Lower leg skin (tissue), 4 donors: Measurements from ENCODE around the gene KDELR1. TPM values are rescaled to one million over a fixed set of nuclear protein-coding genes. Genes with fewer than 3 reads are reported as not detected.
A peak's percentile ranks its signal among the peaks of the same experiment; 100 is the strongest.

ENCODE experiments used
- DNase-seq, 2 donors: peaks; one replicate each; pipeline ENCODE4 v3.0.0-alpha.2; 2019; ENCODE audit warnings: low spot score in 2 of 2
- H3K4me3 ChIP-seq: fragments of 200-600 bp; sonication (generic); 2 replicates; pipeline ENCODE4 v1.5.1; 2017; ENCODE audit warnings: mild to moderate bottlenecking, low read depth; ENCODE audit not compliant: poor library complexity, severe bottlenecking
- CTCF ChIP-seq, 3 donors: fragments of 450-650 bp; IDR thresholded peaks; one replicate each; pipeline ENCODE4 v1.5.1; 2016; ENCODE audit warnings: antibody characterized with exemption in 3 of 3, mild to moderate bottlenecking in 3 of 3, moderate library complexity in 2 of 3
- POLR2A ChIP-seq, 2 donors: fragments of 450-650 bp; IDR thresholded peaks; one replicate each; pipeline ENCODE4 v1.6.1; 2016 to 2017; ENCODE audit warnings: antibody characterized with exemption in 2 of 2, mild to moderate bottlenecking in 1 of 2, moderate library complexity in 1 of 2
- WGBS, 2 donors: methylation state at CpG; one replicate each; pipeline ENCODE4 v1.1.5; 2018; 5-methylcytosine and 5-hydroxymethylcytosine counted together
- intact Hi-C: fragments of 100-400 bp; cut with DNase I; formaldehyde crosslinking; loops from one replicate; pipeline ENCODE4 v1.15.0; 2023; ENCODE audit warnings: low total_unique reads
- total RNA-seq, 4 donors: library from RNA; depleted of rRNA; stranded (reverse); fragments of >200 nt; gene quantifications; one replicate each; pipeline ENCODE4 v1.1.0, GENCODE V29; 2016

The KDELR1 gene
- total RNA-seq, 4 donors from 2014 or later = 71.3 to 99.6 (median 80.3) TPM

GRCh38 chr19:48338253-48338755 is 53.0 kb downstream of the KDELR1 start:
- no peak for DNase-seq
- 92 to 94% methylated on average over 13 to 14 of the region's 14 CpGs for WGBS, 2 donors
- TF ChIP-seq CTCF (IDR thresholded peaks at IDR 0.05) (no peak), POLR2A (IDR thresholded peaks at IDR 0.05) (no peak)
- intact Hi-C loops = no loop called here
- H3K4me3 ChIP-seq = no peak overlapping the region

GRCh38 chr19:48333467-48334384 is 57.6 kb downstream of the KDELR1 start:
- DNase-seq = peak; percentile 87 to 98
- peak overlapping the region; percentile 20 for H3K4me3 ChIP-seq
- intact Hi-C loops = loop anchor here (2.0 kb wide), 1 partner anchor 65 kb away; no protein-coding TSS in a partner anchor
- no peak for TF ChIP-seq POLR2A (IDR thresholded peaks at IDR 0.05)
- TF ChIP-seq CTCF (IDR thresholded peaks at IDR 0.05) = no peak
- WGBS, 2 donors = 6 to 8% methylated on average over 26 to 41 of the region's 54 CpGs

DNA sequence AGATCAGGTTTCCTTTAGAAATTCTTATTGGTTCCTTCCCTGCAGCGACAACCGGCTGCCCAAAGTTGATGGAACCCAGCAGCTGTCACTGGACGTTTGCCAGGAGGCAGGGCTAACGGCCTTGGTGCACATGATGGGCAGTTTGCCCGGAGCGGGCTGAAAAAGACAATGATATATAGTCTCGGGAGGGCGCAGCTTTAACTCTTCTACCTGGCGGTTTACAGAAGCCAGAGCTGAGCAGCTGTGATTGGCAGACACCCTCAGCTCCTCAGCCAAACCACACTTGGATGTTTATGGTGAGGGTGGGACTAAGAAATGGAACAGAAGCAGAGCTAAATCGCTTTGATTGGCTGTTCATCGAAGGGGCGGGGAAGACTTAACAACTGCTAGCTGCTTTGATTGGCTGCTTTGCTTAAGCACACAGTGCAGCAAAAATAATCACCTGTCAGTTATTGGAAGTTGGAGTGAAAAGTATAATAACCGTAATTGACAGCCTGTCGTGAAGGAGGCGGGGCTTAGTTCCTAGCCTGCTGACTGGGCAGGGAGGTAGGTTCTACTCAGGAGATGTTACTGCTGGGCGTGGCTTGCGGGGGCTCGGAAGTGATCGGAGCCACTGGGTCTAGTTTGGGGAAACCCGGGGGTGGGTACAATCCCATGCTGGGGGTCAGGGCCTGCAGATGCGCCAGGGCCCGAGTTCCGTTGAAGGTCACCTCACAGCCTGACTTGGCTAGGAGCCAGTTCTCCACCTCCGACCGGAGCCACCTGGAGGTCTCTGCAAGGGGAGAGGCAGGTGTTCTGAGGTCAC is 58.5 kb downstream of the KDELR1 start:
- peak overlapping the region; percentile 20 for H3K4me3 ChIP-seq
- 0 to 1% methylated on average over 25 of the region's 25 CpGs for WGBS, 2 donors
- DNase-seq = peak; percentile 94 to 98
- intact Hi-C loops = no loop called here
- TF ChIP-seq CTCF (IDR thresholded peaks at IDR 0.05) = no peak
- no peak for TF ChIP-seq POLR2A (IDR thresholded peaks at IDR 0.05)

Other genes starting within 250 kb of the KDELR1 start
- 10 to 100 TPM; 20.8 to 44.2 (median 32.9) TPM for gene LIG1, start 221.2 kb downstream of the KDELR1 start, total RNA-seq
- 1 to 10 TPM; 5.5 to 9.9 (median 6.9) TPM for gene ZSWIM9, start 220.9 kb downstream of the KDELR1 start, total RNA-seq
- gene CARD8, start 135.6 kb downstream of the KDELR1 start, total RNA-seq = 10 to 100 TPM in 3 of 4 donors, 1 to 10 TPM in 1; 9.3 to 14.1 (median 11.1) TPM
- under 1 TPM in 3 of 4 donors, not detected in 1; 0.15 to 0.81 (median 0.62) TPM for gene ZNF114, start 121.5 kb downstream of the KDELR1 start, total RNA-seq
- gene EMP3, start 66.0 kb downstream of the KDELR1 start, total RNA-seq = 10 to 100 TPM; 11.5 to 29.3 (median 14.7) TPM
- 10 to 100 TPM in 1 of 4 donors, 1 to 10 TPM in 3; 6.7 to 21.0 (median 8.7) TPM for gene TMEM143, start 27.6 kb downstream of the KDELR1 start, total RNA-seq
- not detected for gene SYNGR4, start 27.2 kb downstream of the KDELR1 start, total RNA-seq
- gene GRIN2D, start 2.1 kb upstream of the KDELR1 start, total RNA-seq = under 1 TPM; 0.17 to 0.47 (median 0.42) TPM
- gene GRWD1, start 54.4 kb upstream of the KDELR1 start, total RNA-seq = 10 to 100 TPM; 33.3 to 44.4 (median 39.3) TPM
- gene KCNJ14, start 64.0 kb upstream of the KDELR1 start, total RNA-seq = 1 to 10 TPM in 3 of 4 donors, under 1 TPM in 1; 0.86 to 4.7 (median 1.4) TPM
- gene CYTH2, start 77.8 kb upstream of the KDELR1 start, total RNA-seq = 100 to 1,000 TPM in 1 of 4 donors, 10 to 100 TPM in 3; 67.7 to 162 (median 78.2) TPM
- gene LMTK3, start 120.3 kb upstream of the KDELR1 start, total RNA-seq = 1 to 10 TPM; 5.3 to 6.7 (median 5.8) TPM
- 100 to 1,000 TPM; 119 to 191 (median 166) TPM for gene SULT2B1, start 160.6 kb upstream of the KDELR1 start, total RNA-seq
- gene SPACA4, start 215.2 kb upstream of the KDELR1 start, total RNA-seq = 1 to 10 TPM in 2 of 4 donors, not detected in 2; 1.7 to 2.1 TPM
- 1 to 10 TPM in 2 of 4 donors, under 1 TPM in 2; 0.53 to 8.2 (median 3.8) TPM for gene FAM83E, start 223.5 kb upstream of the KDELR1 start, total RNA-seq
- 1,000 to 10,000 TPM; 3,252 to 5,828 (median 3,870) TPM for gene RPL18, start 227.6 kb upstream of the KDELR1 start, total RNA-seq
- 1 to 10 TPM; 2.2 to 8.8 (median 6.1) TPM for gene SPHK2, start 228.0 kb upstream of the KDELR1 start, total RNA-seq
- gene DBP, start 245.8 kb upstream of the KDELR1 start, total RNA-seq = 10 to 100 TPM; 21.1 to 41.6 (median 24.8) TPM